K562 (cell line): Measurements from ENCODE around the gene KMT2C. TPM values are rescaled to one million over a fixed set of nuclear protein-coding genes. Genes with fewer than 3 reads are reported as not detected.
A peak's percentile ranks its signal among the peaks of the same experiment; 100 is the strongest.

Experiments used
- FOXJ2 ChIP-seq: fragments of 200-800 bp; sonication (Bioruptor generic); IDR thresholded peaks from 2 replicates; pipeline ENCODE4 v1.6.1; 2016; ENCODE audit warnings: missing genetic modification characterization, missing compliant biosample characterization
- HMG20A ChIP-seq: fragments of 450-650 bp; formaldehyde crosslinking; conservative IDR thresholded peaks from 2 replicates; pipeline ENCODE4 v1.4.0; 2020; ENCODE audit warnings: mild to moderate bottlenecking, mixed read lengths
- POLR2A ChIP-seq: fragments of 450-650 bp; conservative IDR thresholded peaks from 2 replicates; pipeline ENCODE4 v1.6.1; 2016
- PURB ChIP-seq: sonication (generic); formaldehyde crosslinking; IDR thresholded peaks from 2 replicates; pipeline ENCODE4 v1.9.0; 2021; ENCODE audit warnings: low read depth, mild to moderate bottlenecking, missing genetic modification reagents
- PYGO2 ChIP-seq: fragments of 450-650 bp; IDR thresholded peaks from 2 replicates; pipeline ENCODE4 v1.6.1; 2016; ENCODE audit warnings: mild to moderate bottlenecking, missing genetic modification characterization, moderate library complexity, missing compliant biosample characterization
- RAD51 ChIP-seq: fragments of 450-650 bp; IDR thresholded peaks from 2 replicates; pipeline ENCODE4 v1.7.1; 2016; ENCODE audit warnings: low read depth, mild to moderate bottlenecking, borderline replicate concordance
- SMAD1 ChIP-seq: fragments of 150-350 bp; IDR thresholded peaks from 2 replicates; pipeline ENCODE4 v1.6.1; 2014; ENCODE audit warnings: low read length, low read depth; ENCODE audit not compliant: partially characterized antibody
- SMARCA5 ChIP-seq: fragments of 450-650 bp; IDR thresholded peaks from 2 replicates; pipeline ENCODE4 v1.6.1; 2016
- ZFP30 ChIP-seq: fragments of 250-450 bp; sonication (Bioruptor Pico); IDR thresholded peaks from 2 replicates; pipeline ENCODE4 v1.8.0; 2022; ENCODE audit warnings: moderate library complexity, mild to moderate bottlenecking, inconsistent platforms, borderline replicate concordance
- ZFX ChIP-seq: sonication (generic); formaldehyde crosslinking; IDR thresholded peaks from 2 replicates; pipeline ENCODE4 v1.8.0; 2022; ENCODE audit warnings: mild to moderate bottlenecking, missing genetic modification reagents, moderate library complexity
- ZSCAN29 ChIP-seq: fragments of 450-650 bp; IDR thresholded peaks from 2 replicates; pipeline ENCODE4 v1.6.1; 2017
- polyA plus RNA-seq, 8 experiments: library from polyadenylated mRNA; depleted of rRNA in 4 of 8; stranded (reverse) in 5 of 8; unstranded in 3 of 8; fragments of >200 nt; fragmentation: Nextera tagmentation in 2 of 8; fragmentation: Illumina TruSeq in 1 of 8; extraction: Ambion mirVana in 2 of 8; extraction: Trizol in 1 of 8; gene quantifications; 2 replicates each; pipeline versions ENCODE4 v1.2.1 to v1.2.3, GENCODE V29; 2011 to 2014; ENCODE audit warnings: inconsistent platforms in 1 of 8, missing spikeins in 1 of 8
- total RNA-seq, 7 experiments: library from RNA; depleted of rRNA in 6 of 7; stranded (reverse); fragments of >200 nt in 6 of 7; fragmentation: Illumina TruSeq in 2 of 7; extraction: Trizol in 2 of 7; gene quantifications; 2 replicates each; pipeline versions ENCODE4 v1.2.1 to v1.2.3, GENCODE V29; 2011 to 2021; ENCODE audit warnings: low replicate concordance in 1 of 7
- TF ChIP-seq, protein P1 (sequence below): sonication (generic); formaldehyde crosslinking; IDR thresholded peaks from 2 replicates; pipeline ENCODE4 v1.8.1; 2023; ENCODE audit warnings: mild to moderate bottlenecking, missing genetic modification reagents, moderate library complexity
- TF ChIP-seq, protein P2 (sequence below): sonication (generic); formaldehyde crosslinking; IDR thresholded peaks from 2 replicates; pipeline ENCODE4 v1.8.1; 2022; ENCODE audit warnings: missing genetic modification reagents
- TF ChIP-seq, protein P3 (sequence below), 2 experiments: fragments of 450-650 bp; formaldehyde crosslinking in 1 of 2; IDR thresholded peaks; 2 replicates each; pipeline versions ENCODE4 v1.4.0 to v1.6.1; 2014 to 2020; ENCODE audit warnings: mild to moderate bottlenecking in 2 of 2, borderline replicate concordance in 1 of 2, low read depth in 1 of 2
- TF ChIP-seq, protein P4 (sequence below): IDR thresholded peaks from 3 replicates; pipeline ENCODE4 v1.6.1; 2011; ENCODE audit warnings: borderline replicate concordance, mild to moderate bottlenecking; ENCODE audit not compliant: insufficient read length, insufficient read depth
- TF ChIP-seq, protein P5 (sequence below): fragments of 200-800 bp; sonication (Bioruptor generic); IDR thresholded peaks from 2 replicates; pipeline ENCODE4 v1.6.1; 2017; ENCODE audit warnings: missing genetic modification characterization, missing compliant biosample characterization

The KMT2C gene
- total and polyA plus RNA-seq, 9 of the 15 experiments (the other 6 are each of a cell fraction or from before 2014, with no cell fraction given): 4.9 to 67.8 (median 27.1) TPM

DNA sequence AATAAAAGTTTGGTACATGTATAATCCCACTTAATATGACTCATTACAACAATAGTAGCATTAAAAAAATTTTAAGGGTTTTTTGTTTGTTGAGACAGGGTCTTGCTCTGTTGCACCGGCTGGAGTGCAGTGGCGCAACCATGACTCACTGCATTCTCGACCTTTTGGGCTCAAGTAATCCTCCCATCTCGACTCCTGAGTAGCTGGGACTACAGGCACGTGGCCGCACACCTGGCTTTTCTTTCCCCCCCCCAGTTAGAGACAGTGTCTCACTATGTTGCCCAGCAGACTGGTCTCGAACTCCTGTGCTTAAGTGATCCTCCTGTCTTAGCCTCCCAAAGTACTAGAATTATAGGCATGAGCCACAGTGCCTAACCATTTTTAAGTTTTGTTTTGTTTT lies 40.7 kb downstream of the KMT2C start (continued):
- TF ChIP-seq, protein P1, sequence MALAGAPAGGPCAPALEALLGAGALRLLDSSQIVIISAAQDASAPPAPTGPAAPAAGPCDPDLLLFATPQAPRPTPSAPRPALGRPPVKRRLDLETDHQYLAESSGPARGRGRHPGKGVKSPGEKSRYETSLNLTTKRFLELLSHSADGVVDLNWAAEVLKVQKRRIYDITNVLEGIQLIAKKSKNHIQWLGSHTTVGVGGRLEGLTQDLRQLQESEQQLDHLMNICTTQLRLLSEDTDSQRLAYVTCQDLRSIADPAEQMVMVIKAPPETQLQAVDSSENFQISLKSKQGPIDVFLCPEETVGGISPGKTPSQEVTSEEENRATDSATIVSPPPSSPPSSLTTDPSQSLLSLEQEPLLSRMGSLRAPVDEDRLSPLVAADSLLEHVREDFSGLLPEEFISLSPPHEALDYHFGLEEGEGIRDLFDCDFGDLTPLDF (CRISPR knock-in tag): no peak
- TF ChIP-seq, protein P2, sequence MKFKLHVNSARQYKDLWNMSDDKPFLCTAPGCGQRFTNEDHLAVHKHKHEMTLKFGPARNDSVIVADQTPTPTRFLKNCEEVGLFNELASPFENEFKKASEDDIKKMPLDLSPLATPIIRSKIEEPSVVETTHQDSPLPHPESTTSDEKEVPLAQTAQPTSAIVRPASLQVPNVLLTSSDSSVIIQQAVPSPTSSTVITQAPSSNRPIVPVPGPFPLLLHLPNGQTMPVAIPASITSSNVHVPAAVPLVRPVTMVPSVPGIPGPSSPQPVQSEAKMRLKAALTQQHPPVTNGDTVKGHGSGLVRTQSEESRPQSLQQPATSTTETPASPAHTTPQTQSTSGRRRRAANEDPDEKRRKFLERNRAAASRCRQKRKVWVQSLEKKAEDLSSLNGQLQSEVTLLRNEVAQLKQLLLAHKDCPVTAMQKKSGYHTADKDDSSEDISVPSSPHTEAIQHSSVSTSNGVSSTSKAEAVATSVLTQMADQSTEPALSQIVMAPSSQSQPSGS (CRISPR knock-in tag): no peak
- TF ChIP-seq ZFP30 (CRISPR knock-in tag): no peak
- TF ChIP-seq, protein P3, sequence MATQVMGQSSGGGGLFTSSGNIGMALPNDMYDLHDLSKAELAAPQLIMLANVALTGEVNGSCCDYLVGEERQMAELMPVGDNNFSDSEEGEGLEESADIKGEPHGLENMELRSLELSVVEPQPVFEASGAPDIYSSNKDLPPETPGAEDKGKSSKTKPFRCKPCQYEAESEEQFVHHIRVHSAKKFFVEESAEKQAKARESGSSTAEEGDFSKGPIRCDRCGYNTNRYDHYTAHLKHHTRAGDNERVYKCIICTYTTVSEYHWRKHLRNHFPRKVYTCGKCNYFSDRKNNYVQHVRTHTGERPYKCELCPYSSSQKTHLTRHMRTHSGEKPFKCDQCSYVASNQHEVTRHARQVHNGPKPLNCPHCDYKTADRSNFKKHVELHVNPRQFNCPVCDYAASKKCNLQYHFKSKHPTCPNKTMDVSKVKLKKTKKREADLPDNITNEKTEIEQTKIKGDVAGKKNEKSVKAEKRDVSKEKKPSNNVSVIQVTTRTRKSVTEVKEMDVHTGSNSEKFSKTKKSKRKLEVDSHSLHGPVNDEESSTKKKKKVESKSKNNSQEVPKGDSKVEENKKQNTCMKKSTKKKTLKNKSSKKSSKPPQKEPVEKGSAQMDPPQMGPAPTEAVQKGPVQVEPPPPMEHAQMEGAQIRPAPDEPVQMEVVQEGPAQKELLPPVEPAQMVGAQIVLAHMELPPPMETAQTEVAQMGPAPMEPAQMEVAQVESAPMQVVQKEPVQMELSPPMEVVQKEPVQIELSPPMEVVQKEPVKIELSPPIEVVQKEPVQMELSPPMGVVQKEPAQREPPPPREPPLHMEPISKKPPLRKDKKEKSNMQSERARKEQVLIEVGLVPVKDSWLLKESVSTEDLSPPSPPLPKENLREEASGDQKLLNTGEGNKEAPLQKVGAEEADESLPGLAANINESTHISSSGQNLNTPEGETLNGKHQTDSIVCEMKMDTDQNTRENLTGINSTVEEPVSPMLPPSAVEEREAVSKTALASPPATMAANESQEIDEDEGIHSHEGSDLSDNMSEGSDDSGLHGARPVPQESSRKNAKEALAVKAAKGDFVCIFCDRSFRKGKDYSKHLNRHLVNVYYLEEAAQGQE (IDR thresholded peaks at IDR 0.05; ENCODE audit: borderline replicate concordance): no peak
- TF ChIP-seq, protein P3 (CRISPR knock-in tag; IDR thresholded peaks at IDR 0.05; ENCODE audit: low read depth): no peak
- TF ChIP-seq SMARCA5: peak; percentile 73
- no peak for TF ChIP-seq HMG20A
- TF ChIP-seq SMAD1: no peak
- TF ChIP-seq, protein P4, sequence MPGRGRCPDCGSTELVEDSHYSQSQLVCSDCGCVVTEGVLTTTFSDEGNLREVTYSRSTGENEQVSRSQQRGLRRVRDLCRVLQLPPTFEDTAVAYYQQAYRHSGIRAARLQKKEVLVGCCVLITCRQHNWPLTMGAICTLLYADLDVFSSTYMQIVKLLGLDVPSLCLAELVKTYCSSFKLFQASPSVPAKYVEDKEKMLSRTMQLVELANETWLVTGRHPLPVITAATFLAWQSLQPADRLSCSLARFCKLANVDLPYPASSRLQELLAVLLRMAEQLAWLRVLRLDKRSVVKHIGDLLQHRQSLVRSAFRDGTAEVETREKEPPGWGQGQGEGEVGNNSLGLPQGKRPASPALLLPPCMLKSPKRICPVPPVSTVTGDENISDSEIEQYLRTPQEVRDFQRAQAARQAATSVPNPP: no peak
- TF ChIP-seq RAD51: peak; percentile 23; the same call in 1 of the 2 replicates
- no peak for TF ChIP-seq PURB
- TF ChIP-seq FOXJ2: no peak
- TF ChIP-seq PYGO2: no peak
- no peak for TF ChIP-seq ZSCAN29
- TF ChIP-seq, protein P5, sequence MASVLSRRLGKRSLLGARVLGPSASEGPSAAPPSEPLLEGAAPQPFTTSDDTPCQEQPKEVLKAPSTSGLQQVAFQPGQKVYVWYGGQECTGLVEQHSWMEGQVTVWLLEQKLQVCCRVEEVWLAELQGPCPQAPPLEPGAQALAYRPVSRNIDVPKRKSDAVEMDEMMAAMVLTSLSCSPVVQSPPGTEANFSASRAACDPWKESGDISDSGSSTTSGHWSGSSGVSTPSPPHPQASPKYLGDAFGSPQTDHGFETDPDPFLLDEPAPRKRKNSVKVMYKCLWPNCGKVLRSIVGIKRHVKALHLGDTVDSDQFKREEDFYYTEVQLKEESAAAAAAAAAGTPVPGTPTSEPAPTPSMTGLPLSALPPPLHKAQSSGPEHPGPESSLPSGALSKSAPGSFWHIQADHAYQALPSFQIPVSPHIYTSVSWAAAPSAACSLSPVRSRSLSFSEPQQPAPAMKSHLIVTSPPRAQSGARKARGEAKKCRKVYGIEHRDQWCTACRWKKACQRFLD (CRISPR knock-in tag): no peak
- TF ChIP-seq ZFX (CRISPR knock-in tag): no peak
- no peak for TF ChIP-seq POLR2A
